ENCODE measurements around the gene NPAS3.

DNA sequence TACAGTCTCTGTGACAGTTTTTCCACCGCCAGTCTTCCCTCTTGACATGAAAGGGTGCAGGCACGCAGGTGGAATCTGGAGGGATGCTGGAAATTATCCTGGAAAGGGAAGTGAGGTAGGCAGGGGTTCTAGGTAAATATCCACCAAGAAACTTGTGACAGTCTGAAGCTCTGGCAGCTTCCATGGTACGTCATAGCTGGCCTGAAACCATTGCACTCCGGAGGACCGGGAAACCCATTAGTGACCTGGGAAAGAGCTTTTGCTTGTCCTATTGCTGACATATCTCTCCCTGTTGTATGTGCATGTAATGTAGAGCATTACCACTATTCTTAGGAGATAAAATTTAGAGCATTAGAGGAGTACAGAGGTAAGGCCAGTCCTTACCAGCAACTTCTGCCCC, 736.2 kb downstream of the NPAS3 start:
- no peak for TF ChIP-seq POLR2A (IDR thresholded peaks at IDR 0.05; ENCODE audit: low read length)
- no peak for TF ChIP-seq GATA1 (IDR thresholded peaks at IDR 0.05; ENCODE audit: low read depth, low read length)

Data from erythroblast (primary cell).